Measurements from ENCODE around the gene GSC.

GSC gene

DNA sequence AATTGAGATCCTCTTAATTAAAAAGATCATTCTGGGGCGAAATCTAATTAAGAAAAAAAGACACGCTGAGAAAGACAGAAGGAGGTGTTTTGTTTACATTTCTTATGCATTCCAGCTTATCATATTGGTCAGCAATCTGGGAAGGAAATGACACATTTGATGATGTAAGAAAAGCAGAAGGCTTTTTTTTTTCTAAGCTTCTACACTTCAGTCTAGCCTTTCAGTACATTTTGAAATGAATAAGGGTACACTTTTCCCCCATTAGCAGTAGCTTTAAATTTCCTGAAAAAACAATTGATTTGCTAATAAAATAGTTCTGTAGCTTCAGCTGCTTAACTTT is 5.9 kb upstream of the GSC start:
- TF ChIP-seq ZFX (IDR thresholded peaks at IDR 0.05) (no peak), CTCF (conservative IDR thresholded peaks at IDR 0.05) (no peak)
- H3K27ac ChIP-seq: no peak overlapping the region

DNA sequence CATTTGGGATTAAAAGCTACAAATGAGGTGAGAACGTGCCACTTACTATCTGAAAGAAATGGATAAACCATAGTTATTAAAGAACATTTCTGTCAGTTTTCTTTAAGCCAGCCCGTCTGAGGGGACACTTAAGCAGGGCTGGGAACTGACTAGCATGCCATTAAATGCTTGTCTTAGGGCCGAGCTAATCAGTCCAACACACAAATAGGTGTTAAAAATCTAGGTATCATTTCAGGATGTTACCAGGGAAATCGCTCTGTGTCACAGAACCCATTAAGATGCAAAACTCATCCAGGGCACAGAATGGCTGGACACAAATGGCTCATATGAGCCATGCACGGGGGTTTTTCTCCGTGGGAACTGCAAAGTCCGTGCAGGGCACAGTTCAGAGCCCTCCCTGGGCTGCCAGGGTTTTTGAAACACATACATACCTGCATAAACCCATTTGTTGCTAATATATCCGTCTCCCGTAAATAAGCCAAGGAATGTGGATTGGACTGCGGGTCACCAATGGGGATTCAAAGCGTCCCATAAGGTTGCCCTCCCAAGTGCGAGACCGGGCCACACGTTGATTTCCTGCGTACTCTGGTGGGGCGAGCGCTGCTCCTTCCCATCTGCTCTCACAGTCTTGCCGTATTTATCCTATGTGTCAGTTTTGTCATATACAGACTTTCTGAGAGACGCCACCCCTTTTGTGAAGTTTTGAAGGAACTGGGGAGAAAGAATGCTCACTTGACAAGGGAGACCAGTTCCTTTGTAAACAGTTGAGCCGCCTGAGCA is 5.4 kb upstream of the GSC start:
- H3K27ac ChIP-seq: no peak overlapping the region

DNA sequence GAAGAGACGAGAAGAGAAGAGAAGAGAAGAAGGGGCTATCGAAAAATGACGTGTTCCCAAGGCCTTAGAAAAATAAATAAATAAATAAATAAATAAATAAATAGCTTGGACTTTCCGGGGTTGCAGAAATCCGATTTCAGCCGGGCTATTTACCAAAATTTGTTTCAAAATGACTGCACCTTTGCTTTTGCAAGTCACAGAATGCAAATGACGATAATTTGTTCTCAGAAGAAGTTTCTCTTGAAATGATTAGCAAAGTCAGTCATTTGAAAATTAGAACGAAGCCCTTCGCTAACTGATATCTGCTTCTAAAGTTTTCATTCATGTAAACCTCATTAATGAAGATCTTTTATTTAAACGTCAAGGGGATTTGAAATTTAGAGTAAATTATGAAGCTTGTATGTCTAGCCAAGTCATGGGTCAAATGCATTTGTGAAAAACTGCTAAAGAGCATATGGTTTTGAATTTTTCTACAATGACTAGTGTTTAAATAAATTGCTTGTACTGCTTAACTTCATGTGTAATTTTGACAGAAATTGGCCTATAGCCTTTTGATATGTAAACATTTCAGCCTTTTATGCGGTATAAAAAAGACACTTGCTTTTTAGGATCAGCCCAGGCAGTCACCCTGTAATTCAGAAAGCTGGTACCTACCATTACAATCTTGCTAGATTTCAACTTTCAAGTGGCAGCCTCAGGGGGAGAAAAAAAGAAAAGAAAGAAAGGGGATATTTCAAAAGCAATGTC is 4.6 kb upstream of the GSC start:
- no peak for TF ChIP-seq CTCF (conservative IDR thresholded peaks at IDR 0.05)
- H3K27ac ChIP-seq: no peak overlapping the region

More for the DNA sequence above, 5.4 kb upstream of the GSC start:
- TF ChIP-seq CTCF (conservative IDR thresholded peaks at IDR 0.05): no peak
- TF ChIP-seq ZFX (IDR thresholded peaks at IDR 0.05): no peak

DNA sequence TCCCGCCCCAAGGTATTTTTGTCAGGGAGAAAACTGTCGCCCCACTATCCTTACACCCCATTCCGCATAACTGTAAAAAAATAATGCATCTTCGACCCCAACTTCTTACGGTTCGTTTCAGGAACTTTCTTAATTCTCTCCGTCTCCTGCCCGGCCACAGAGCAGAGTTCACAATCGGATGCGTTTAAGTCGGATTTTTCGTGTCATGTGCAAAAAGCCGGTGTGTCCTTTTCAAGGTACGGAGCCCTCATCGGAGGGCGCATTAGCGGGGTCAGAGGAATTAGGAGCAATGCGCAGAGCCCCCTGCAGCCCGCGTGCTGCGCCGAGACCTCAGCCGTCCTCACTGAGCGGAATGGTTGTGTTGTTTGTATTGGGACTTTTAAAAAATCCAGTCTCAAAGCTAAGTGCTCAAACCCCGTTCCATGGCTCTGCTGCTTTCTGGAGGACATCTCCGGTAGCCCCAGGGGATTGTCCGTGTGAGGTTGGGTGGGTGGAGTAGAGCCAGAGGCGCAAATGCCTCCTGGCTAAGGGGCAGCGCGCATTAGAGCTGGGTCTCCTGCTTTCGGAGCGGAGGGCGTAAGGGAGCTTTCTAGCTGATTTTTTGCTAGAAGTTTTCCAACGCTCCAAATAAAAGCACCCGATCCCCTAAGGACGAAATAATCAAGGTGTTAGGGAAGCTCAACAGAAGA is 3.9 kb upstream of the GSC start:
- TF ChIP-seq ZFX (IDR thresholded peaks at IDR 0.05) (no peak), CTCF (conservative IDR thresholded peaks at IDR 0.05) (no peak)
- no peak overlapping the region for H3K27ac ChIP-seq

- TF ChIP-seq CTCF (conservative IDR thresholded peaks at IDR 0.05): no peak
- no peak for TF ChIP-seq ZFX (IDR thresholded peaks at IDR 0.05)
- no peak overlapping the region for H3K27ac ChIP-seq
Observed at GRCh38 chr14:94773061-94773648, 3.2 kb upstream of the GSC start.

GRCh38 chr14:94772548-94772947 is 2.6 kb upstream of the GSC start:
- no peak overlapping the region for H3K27ac ChIP-seq
- TF ChIP-seq CTCF (conservative IDR thresholded peaks at IDR 0.05): no peak
- TF ChIP-seq ZFX (IDR thresholded peaks at IDR 0.05): no peak

All from C4-2B (cell line).